HK-2 (cell line): ENCODE measurements around the gene LSAMP.

Experiments
- DNase-seq: peaks from one replicate; pipeline ENCODE4 v3.0.0-alpha.2; 2018; ENCODE audit not compliant: unreplicated experiment

Gene LSAMP

GRCh38 chr3:115839246-115839645 lies 606.0 kb downstream of the LSAMP start:
- no peak for DNase-seq

- no peak for DNase-seq
These were observed 606.5 kb downstream of the LSAMP start for GRCh38 chr3:115838786-115839185.

- no peak for DNase-seq
These were observed 608.3 kb downstream of the LSAMP start for GRCh38 chr3:115836944-115837343.

- DNase-seq: no peak
These were observed 609.3 kb downstream of the LSAMP start for GRCh38 chr3:115835946-115836345.

- DNase-seq: no peak
These were observed 611.2 kb downstream of the LSAMP start for GRCh38 chr3:115834068-115834467.

- DNase-seq: no peak
These were observed 612.2 kb downstream of the LSAMP start for GRCh38 chr3:115833074-115833473.

- DNase-seq: no peak
These were observed 613.0 kb downstream of the LSAMP start for GRCh38 chr3:115832265-115832664.

GRCh38 chr3:115831864-115832263 lies 613.4 kb downstream of the LSAMP start:
- no peak for DNase-seq

GRCh38 chr3:115830764-115831395 lies 614.4 kb downstream of the LSAMP start:
- no peak for DNase-seq

GRCh38 chr3:115828401-115828800 lies 616.9 kb downstream of the LSAMP start:
- no peak for DNase-seq

- no peak for DNase-seq
These were observed 617.8 kb downstream of the LSAMP start for GRCh38 chr3:115827495-115827894.

GRCh38 chr3:115825046-115825445 lies 620.2 kb downstream of the LSAMP start:
- DNase-seq: no peak

GRCh38 chr3:115823083-115823482 lies 622.2 kb downstream of the LSAMP start:
- DNase-seq: no peak

GRCh38 chr3:115822579-115822978 lies 622.7 kb downstream of the LSAMP start:
- DNase-seq: no peak

- DNase-seq: peak; percentile 28
These were observed 625.4 kb downstream of the LSAMP start for GRCh38 chr3:115819785-115820384.

GRCh38 chr3:115814778-115815380 lies 630.4 kb downstream of the LSAMP start:
- peak; percentile 76 for DNase-seq

- no peak for DNase-seq
These were observed 631.3 kb downstream of the LSAMP start for GRCh38 chr3:115814006-115814405.

GRCh38 chr3:115808816-115809215 lies 636.5 kb downstream of the LSAMP start:
- no peak for DNase-seq

- DNase-seq: no peak
These were observed 637.0 kb downstream of the LSAMP start for GRCh38 chr3:115808244-115808643.

GRCh38 chr3:115806501-115806900 lies 638.8 kb downstream of the LSAMP start:
- DNase-seq: no peak

GRCh38 chr3:115805520-115805919 lies 639.8 kb downstream of the LSAMP start:
- DNase-seq: no peak

- DNase-seq: no peak
These were observed 640.6 kb downstream of the LSAMP start for GRCh38 chr3:115804713-115805119.

- DNase-seq: no peak
These were observed 641.1 kb downstream of the LSAMP start for GRCh38 chr3:115804200-115804599.
